WTC11 (cell line): ENCODE data around the gene ENG. TPM values are rescaled to one million over a fixed set of nuclear protein-coding genes. Genes with fewer than 3 reads are reported as not detected.

Source experiments
- ATAC-seq: fragments of 200-7000 bp; cut with Tn5 transposase; 2 replicates; pipeline ENCODE4 v1.10.0; 2021; ENCODE audit warnings: mild to moderate bottlenecking, moderate library complexity
- Bru-seq: library from RNA; stranded (reverse); fragments of 400-500 nt; gene quantifications from one replicate; lab custom pipeline; 2021; lab: Mats Ljungman, UMichigan
- CTCF ChIA-PET: fragments of 300-600 bp; sonication (Branson Sonifier 250); formaldehyde crosslinking; loops from one replicate; lab custom pipeline; 2021; ENCODE audit warnings: antibody characterized with exemption; lab: Charles Lee
- POLR2A ChIA-PET: fragments of 350-600 bp; sonication (Branson Sonifier 250); formaldehyde crosslinking; loops from one replicate; lab custom pipeline; 2021; ENCODE audit warnings: antibody characterized with exemption; lab: Charles Lee
- DNase-seq: peaks from one replicate; pipeline ENCODE4 v3.0.0; 2021; ENCODE audit warnings: low spot score
- H3K27ac Mint-ChIP-seq: 2 replicates; pipeline ENCODE4 v1.8.0; 2021; ENCODE audit warnings: mixed read lengths
- H3K27me3 Mint-ChIP-seq: 2 replicates; pipeline ENCODE4 v1.8.0; 2021; ENCODE audit warnings: low read depth, mild to moderate bottlenecking, moderate library complexity, mixed read lengths
- H3K36me3 Mint-ChIP-seq: 2 replicates; pipeline ENCODE4 v1.8.0; 2021; ENCODE audit warnings: mixed read lengths
- H3K4me1 Mint-ChIP-seq: 2 replicates; pipeline ENCODE4 v1.8.0; 2022; ENCODE audit warnings: mixed read lengths
- H3K4me3 Mint-ChIP-seq: 2 replicates; pipeline ENCODE4 v1.8.0; 2021; ENCODE audit warnings: mild to moderate bottlenecking, moderate library complexity, mixed read lengths
- H3K9me3 Mint-ChIP-seq: 2 replicates; pipeline ENCODE4 v1.8.0; 2021; ENCODE audit warnings: mixed read lengths
- CREB1 ChIP-seq: sonication (generic); formaldehyde crosslinking; IDR thresholded peaks from 2 replicates; pipeline ENCODE4 v1.8.0; 2023; ENCODE audit warnings: mild to moderate bottlenecking, missing genetic modification reagents
- E2F1 ChIP-seq: sonication (generic); formaldehyde crosslinking; IDR thresholded peaks from 2 replicates; pipeline ENCODE4 v1.8.0; 2022; ENCODE audit warnings: mild to moderate bottlenecking, missing genetic modification reagents
- FOXP1 ChIP-seq: sonication (generic); formaldehyde crosslinking; IDR thresholded peaks from 2 replicates; pipeline ENCODE4 v1.8.0; 2022; ENCODE audit warnings: missing genetic modification reagents, mild to moderate bottlenecking, moderate library complexity, borderline replicate concordance
- GRHL2 ChIP-seq: fragments of 250-450 bp; sonication (Bioruptor Pico); IDR thresholded peaks from 2 replicates; pipeline ENCODE4 v1.8.0; 2022; ENCODE audit warnings: mild to moderate bottlenecking, moderate library complexity; ENCODE audit not compliant: insufficient replicate concordance, severe bottlenecking
- MLX ChIP-seq: sonication (generic); formaldehyde crosslinking; IDR thresholded peaks from 2 replicates; pipeline ENCODE4 v1.8.1; 2023; ENCODE audit warnings: mild to moderate bottlenecking, missing genetic modification reagents, moderate library complexity
- NFATC4 ChIP-seq: fragments of 250-450 bp; sonication (Bioruptor Pico); IDR thresholded peaks from 2 replicates; pipeline ENCODE4 v1.9.0; 2021; ENCODE audit warnings: mild to moderate bottlenecking
- PRRX2 ChIP-seq: fragments of 250-450 bp; sonication (Bioruptor Pico); IDR thresholded peaks from 2 replicates; pipeline ENCODE4 v1.8.0; 2021; ENCODE audit warnings: mild to moderate bottlenecking
- RELA ChIP-seq: sonication (generic); formaldehyde crosslinking; IDR thresholded peaks from 2 replicates; pipeline ENCODE4 v1.8.1; 2022; ENCODE audit warnings: missing genetic modification reagents, mild to moderate bottlenecking, borderline replicate concordance
- RORB ChIP-seq: fragments of 250-450 bp; sonication (Bioruptor Pico); IDR thresholded peaks from 2 replicates; pipeline ENCODE4 v1.9.0; 2021; ENCODE audit warnings: mild to moderate bottlenecking
- SOX15 ChIP-seq: fragments of 250-450 bp; sonication (Bioruptor Pico); IDR thresholded peaks from 2 replicates; pipeline ENCODE4 v1.9.0; 2021; ENCODE audit warnings: mild to moderate bottlenecking
- STAT6 ChIP-seq: sonication (generic); formaldehyde crosslinking; conservative IDR thresholded peaks from 2 replicates; pipeline ENCODE4 v1.8.1; 2023; ENCODE audit warnings: mild to moderate bottlenecking, low read depth, missing genetic modification reagents, moderate library complexity
- TEAD1 ChIP-seq: sonication (generic); formaldehyde crosslinking; IDR thresholded peaks from 2 replicates; pipeline ENCODE4 v1.8.0; 2022; ENCODE audit warnings: mild to moderate bottlenecking, missing genetic modification reagents
- TP53 ChIP-seq: sonication (generic); formaldehyde crosslinking; IDR thresholded peaks from 2 replicates; pipeline ENCODE4 v1.8.1; 2023; ENCODE audit warnings: mild to moderate bottlenecking, missing genetic modification reagents
- ZMAT4 ChIP-seq: fragments of 250-450 bp; sonication (Bioruptor Pico); IDR thresholded peaks from 2 replicates; pipeline ENCODE4 v1.9.0; 2021; ENCODE audit warnings: mild to moderate bottlenecking
- ZNF423 ChIP-seq: fragments of 250-450 bp; sonication (Bioruptor Pico); IDR thresholded peaks from 2 replicates; pipeline ENCODE4 v2.1.2; 2022; ENCODE audit warnings: mild to moderate bottlenecking, moderate library complexity
- ZNF425 ChIP-seq: fragments of 250-450 bp; sonication (Bioruptor Pico); conservative IDR thresholded peaks from 2 replicates; pipeline ENCODE4 v1.9.0; 2021; ENCODE audit warnings: mild to moderate bottlenecking
- long read RNA-seq, 3 experiments: library from RNA in 1 of 3; library from capped mRNA in 1 of 3; library from polyadenylated mRNA in 1 of 3; unstranded in 2 of 3; stranded (forward) in 1 of 3; transcript quantifications; one replicate each; pipeline ENCODE4 v2.0.0, GENCODE V29; 2021
- total RNA-seq: library from RNA; stranded (reverse); gene quantifications from 3 replicates; pipeline ENCODE4 v1.2.3, GENCODE V29; 2021

The ENG gene
- 3.7 to 4.4 TPM (median 4.2 TPM) in 3 replicates for total RNA-seq
- Bru-seq, nascent RNA: percentile 24 among the genes with signal in this experiment
- long read RNA-seq, experiment 1, transcript ENG-202 (15 exons, 3,048 nt): major isoform, 11 of 19 reads
- long read RNA-seq, experiment 1, partial matches to known transcripts: 0 of 19 reads
- long read RNA-seq, experiment 1, other reads (novel, unspliced or antisense): 8 of 19 reads
- long read RNA-seq, experiment 2, partial matches to known transcripts: 0 of 6 reads
- long read RNA-seq, experiment 2, other reads (novel, unspliced or antisense): 4 of 6 reads
- long read RNA-seq, experiment 3, partial matches to known transcripts: 1 of 4 reads
- long read RNA-seq, experiment 3, other reads (novel, unspliced or antisense): 3 of 4 reads

GRCh38 chr9:127854184-127854806 lies at the start of gene ENG:
ENG (minus strand) TSS chr9:127854658; CDS start chr9:127854355, 303 bp downstream.
- H3K4me1 Mint-ChIP-seq: peaks cover 7% of the 10 kb centered on the region; the same call in 1 of the 2 replicates
- H3K4me3 Mint-ChIP-seq: no peak within 1 kb of the TSS
- ChIA-PET CTCF (interaction anchor here (0.5 to 8.1 kb wide), 18 partner anchors 9 to 1865 kb away, joined by 3 to 79 read pairs (median 4); partner anchors contain the start of genes FPGS and TOR2A), POLR2A (interaction anchor here (0.6 to 1.2 kb wide), 3 partner anchors 9 to 19 kb away, joined by 3 read pairs; no protein-coding TSS in a partner anchor)
- DNase-seq (peak; percentile 62), ATAC-seq (peak; percentile 91)
- H3K27ac Mint-ChIP-seq: no peak within 1 kb of the TSS
- TF ChIP-seq GRHL2 (CRISPR knock-in tag): no peak
- no peak for TF ChIP-seq STAT6
- no peak for TF ChIP-seq PRRX2 (CRISPR knock-in tag)
- no peak for TF ChIP-seq ZMAT4
- TF ChIP-seq RORB: no peak
- TF ChIP-seq NFATC4: no peak
- no peak for TF ChIP-seq TEAD1
- TF ChIP-seq ZNF425: no peak
- TF ChIP-seq TP53 (CRISPR knock-in tag): no peak
- no peak for TF ChIP-seq ZNF423
- TF ChIP-seq E2F1: no peak
- TF ChIP-seq RELA: no peak
- TF ChIP-seq MLX: no peak
- TF ChIP-seq CREB1 (CRISPR knock-in tag): no peak
- no peak for TF ChIP-seq SOX15
- TF ChIP-seq FOXP1 (CRISPR knock-in tag): no peak
- peaks cover 2% of the 10 kb centered on the region for H3K36me3 Mint-ChIP-seq
- H3K9me3 Mint-ChIP-seq: peaks cover 3% of the 10 kb centered on the region
- no peaks in the 10 kb centered on the region for H3K27me3 Mint-ChIP-seq
